Right lung (tissue), 5 donors: Measurements from ENCODE around the gene PCGF1. TPM values are rescaled to one million over a fixed set of nuclear protein-coding genes. Genes with fewer than 3 reads are reported as not detected.

Experiments
- DNase-seq, 2 donors: peaks; one replicate each; pipeline ENCODE4 v3.0.0-alpha.2; 2013
- polyA plus RNA-seq, 5 donors: library from polyadenylated mRNA; unstranded; fragments of 120-200 nt; gene quantifications; one replicate each; pipeline versions ENCODE4 v1.2.1 to v1.2.3, GENCODE V29; 2013; ENCODE audit warnings: inconsistent platforms in 1 of 5, low replicate concordance in 1 of 5; ENCODE audit not compliant: insufficient read length in 5 of 5, insufficient read depth in 1 of 5

PCGF1 gene
- polyA plus RNA-seq, 5 donors = 20.6 to 28.2 (median 26.1) TPM

GRCh38 chr2:74516650-74517049 lies 9.2 kb upstream of the PCGF1 start:
- no peak for DNase-seq

GRCh38 chr2:74515981-74516633 lies 8.6 kb upstream of the PCGF1 start:
- peak; percentile 40 to 53 for DNase-seq

GRCh38 chr2:74515271-74515980 lies 7.9 kb upstream of the PCGF1 start:
- no peak for DNase-seq

- no peak for DNase-seq
These were observed 7.1 kb upstream of the PCGF1 start, which contains the start of gene TLX2 for GRCh38 chr2:74514368-74515270. Gene TLX2 (plus strand): TSS chr2:74514450. CDS start chr2:74514807, 357 bp downstream.

GRCh38 chr2:74513605-74514367 lies 6.3 kb upstream of the PCGF1 start:
- no peak for DNase-seq

- DNase-seq = no peak
These were observed 5.5 kb upstream of the PCGF1 start for GRCh38 chr2:74512744-74513604.

- no peak for DNase-seq
These were observed 3.9 kb upstream of the PCGF1 start for GRCh38 chr2:74511104-74511989.

- DNase-seq = no peak
These were observed 2.8 kb upstream of the PCGF1 start for GRCh38 chr2:74510272-74510671.

- no peak for DNase-seq
These were observed 528 bp upstream of the PCGF1 start for GRCh38 chr2:74507926-74508520.

GRCh38 chr2:74505448-74506246 lies 1.8 kb downstream of the PCGF1 start:
- no peak for DNase-seq

GRCh38 chr2:74504591-74504990 lies 2.9 kb downstream of the PCGF1 start:
- DNase-seq = no peak

GRCh38 chr2:74503506-74504475 lies 3.7 kb downstream of the PCGF1 start:
- no peak for DNase-seq

- peak; percentile 48 to 58 for DNase-seq
These were observed 4.6 kb downstream of the PCGF1 start for GRCh38 chr2:74502720-74503505.

- no peak for DNase-seq
These were observed 5.3 kb downstream of the PCGF1 start for GRCh38 chr2:74502147-74502719.

GRCh38 chr2:74501335-74502071 lies 6.0 kb downstream of the PCGF1 start:
- DNase-seq = no peak
